ENCODE results near the gene SDK1.

DNA sequence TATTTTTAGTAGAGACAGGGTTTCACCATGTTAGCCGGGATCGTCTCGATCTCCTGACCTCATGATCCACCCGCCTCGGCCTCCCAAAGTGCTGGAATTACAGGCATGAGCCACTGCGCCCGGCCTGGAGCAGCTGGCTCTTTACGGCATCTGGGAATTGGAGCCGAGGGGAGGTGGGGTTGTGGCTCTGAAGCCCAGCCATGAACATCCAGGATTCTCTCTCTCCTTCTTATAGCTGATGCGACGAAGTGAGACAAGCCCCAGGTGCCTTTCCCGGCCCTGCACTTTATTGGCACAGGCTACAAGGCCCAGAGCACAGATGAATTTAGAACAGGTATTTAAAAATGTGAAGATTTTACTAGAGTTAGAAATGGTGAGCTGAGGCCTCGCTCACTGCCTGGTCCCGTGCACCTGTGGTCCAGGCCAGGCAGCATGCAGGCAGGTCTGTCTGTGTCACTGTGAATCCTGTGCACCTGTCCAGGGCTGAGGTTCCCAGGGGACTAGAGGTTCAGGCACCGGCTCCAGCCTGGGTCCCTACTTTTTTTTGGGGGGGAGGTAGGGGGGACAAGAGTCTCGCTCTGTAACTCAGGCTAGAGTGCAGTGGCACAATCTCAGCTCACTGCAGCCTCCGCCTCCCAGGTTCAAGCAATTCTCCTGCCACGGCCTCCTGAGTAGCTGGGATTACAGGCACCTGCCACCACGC, 1001.3 kb downstream of the SDK1 start:
- TF ChIP-seq, protein P1, sequence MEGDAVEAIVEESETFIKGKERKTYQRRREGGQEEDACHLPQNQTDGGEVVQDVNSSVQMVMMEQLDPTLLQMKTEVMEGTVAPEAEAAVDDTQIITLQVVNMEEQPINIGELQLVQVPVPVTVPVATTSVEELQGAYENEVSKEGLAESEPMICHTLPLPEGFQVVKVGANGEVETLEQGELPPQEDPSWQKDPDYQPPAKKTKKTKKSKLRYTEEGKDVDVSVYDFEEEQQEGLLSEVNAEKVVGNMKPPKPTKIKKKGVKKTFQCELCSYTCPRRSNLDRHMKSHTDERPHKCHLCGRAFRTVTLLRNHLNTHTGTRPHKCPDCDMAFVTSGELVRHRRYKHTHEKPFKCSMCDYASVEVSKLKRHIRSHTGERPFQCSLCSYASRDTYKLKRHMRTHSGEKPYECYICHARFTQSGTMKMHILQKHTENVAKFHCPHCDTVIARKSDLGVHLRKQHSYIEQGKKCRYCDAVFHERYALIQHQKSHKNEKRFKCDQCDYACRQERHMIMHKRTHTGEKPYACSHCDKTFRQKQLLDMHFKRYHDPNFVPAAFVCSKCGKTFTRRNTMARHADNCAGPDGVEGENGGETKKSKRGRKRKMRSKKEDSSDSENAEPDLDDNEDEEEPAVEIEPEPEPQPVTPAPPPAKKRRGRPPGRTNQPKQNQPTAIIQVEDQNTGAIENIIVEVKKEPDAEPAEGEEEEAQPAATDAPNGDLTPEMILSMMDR (IDR thresholded peaks at IDR 0.05): no peak
- no peak for TF ChIP-seq POLR2A (IDR thresholded peaks at IDR 0.05)
